ENCODE results near the gene TMEM26. TPM values are rescaled to one million over a fixed set of nuclear protein-coding genes. Genes with fewer than 3 reads are reported as not detected.
A peak's percentile ranks its signal among the peaks of the same experiment; 100 is the strongest.

Gene TMEM26
- total RNA-seq (2011; cell fraction: chromatin; rRNA removed; ENCODE audit: low replicate concordance): not detected in 2 replicates
- not detected in 2 replicates for total RNA-seq (2011; cell fraction: nucleolus; rRNA removed)
- not detected in 2 replicates for total RNA-seq (2011; cell fraction: nucleoplasm; rRNA removed)
- total RNA-seq (2014; rRNA removed): not detected in 2 replicates
- not detected in 2 replicates for total RNA-seq (2014; rRNA removed; fragmentation: Illumina TruSeq; extraction: Trizol)
- not detected in 2 replicates for total RNA-seq (2015; rRNA removed; fragmentation: Illumina TruSeq; extraction: Trizol)
- total RNA-seq (2021): not detected in 2 replicates
- not detected in 2 replicates for polyA plus RNA-seq (2011; rRNA removed)
- polyA plus RNA-seq (2011; cell fraction: cytosol; rRNA removed): not detected in 2 replicates
- not detected in 2 replicates for polyA plus RNA-seq (2011; cell fraction: nucleus; rRNA removed)
- not detected in 2 replicates for polyA plus RNA-seq (2012)
- polyA plus RNA-seq (2014; fragmentation: Illumina TruSeq; extraction: Trizol): not detected in 2 replicates
- polyA plus RNA-seq (2014; fragmentation: Nextera tagmentation; extraction: Ambion mirVana): not detected
- polyA plus RNA-seq (2014; rRNA removed): not detected in 2 replicates
- not detected in 2 replicates for polyA minus RNA-seq (2011; rRNA and poly(A)+ RNA removed)
- polyA minus RNA-seq (2011; cell fraction: cytosol; rRNA and poly(A)+ RNA removed): not detected in 2 replicates
- not detected in 2 replicates for polyA minus RNA-seq (2011; cell fraction: nucleus; rRNA and poly(A)+ RNA removed)
- Bru-seq, nascent RNA: not detected
- BruChase-seq, experiment 1, labeled RNA remaining after a 2-hour chase: not detected
- percentile 6 among the genes with signal in this experiment for BruChase-seq, experiment 2, labeled RNA remaining after a 6-hour chase
- long read RNA-seq, experiment 1: 0 reads
- long read RNA-seq, experiment 2: 0 reads
- long read RNA-seq, experiment 3: 0 reads

GRCh38 chr10:61452655-61453641 lies at the start of gene TMEM26:
TSS of gene TMEM26 (minus strand) at chr10:61453381. CDS start at chr10:61453081, 300 bp downstream.
- no TSS peak for BruUV-seq (replicated peaks)
- H3K4me2 ChIP-seq (ENCODE audit: insufficient read depth, low read length): no peak within 1 kb of the TSS
- H3K27ac ChIP-seq (ENCODE audit: extremely low read depth, low read depth, low read length): no peak within 1 kb of the TSS
- peak in 3 of 4 experiments; percentile 18 to 32 (median 19) for DNase-seq (ENCODE audit: extremely low read depth in 1 of 4, low spot score in 3 of 4)
- POLR2A ChIA-PET: no interaction called here
- in situ Hi-C loops (cut with MboI): no loop called here
- TF ChIP-seq CTBP1 (IDR thresholded peaks at IDR 0.05; ENCODE audit: borderline replicate concordance) (peak; percentile 46; the same call in 1 of the 2 replicates), FOXJ2 (tag; IDR thresholded peaks at IDR 0.05) (no peak), MAFG (tag; conservative IDR thresholded peaks at IDR 0.05) (no peak), MAFK (IDR thresholded peaks at IDR 0.05; ENCODE audit: low read length) (no peak), ZNF197 (CRISPR knock-in tag; IDR thresholded peaks at IDR 0.05; ENCODE audit: low read depth) (no peak), EGR1 (conservative IDR thresholded peaks at IDR 0.05) (peak; percentile 49), ESRRA (IDR thresholded peaks at IDR 0.05; ENCODE audit: borderline replicate concordance, low read depth) (0 out of 2 replicates have a peak, but pooled peaks have one; percentile 15)
- no peak within 1 kb of the TSS for H3K4me3 ChIP-seq
- ATAC-seq: no peak
- H3K9me3 ChIP-seq (replicated peaks; ENCODE audit: control insufficient read depth, insufficient read depth, low read depth, low read length): no peaks in the 10 kb centered on the region
- FAIRE-seq: no peak
- H3K9me1 ChIP-seq (ENCODE audit: control insufficient read depth, insufficient read depth, low read length): no peaks in the 10 kb centered on the region
- WGBS (ENCODE audit: insufficient coverage, low coverage, missing lambda C conversion rate): 44% methylated on average over 54 of the region's 58 CpGs
- H3K79me2 ChIP-seq (ENCODE audit: control insufficient read depth, insufficient read depth, low read length): no peaks in the 10 kb centered on the region
- H3K4me1 ChIP-seq (replicated peaks in 1 of 2; ENCODE audit: control insufficient read depth in 2 of 2, insufficient read depth in 2 of 2, low read length in 2 of 2): peaks cover 0 to 10% of the 10 kb centered on the region in 2 experiments; a peak in 1 of 5 replicates
- intact Hi-C loops (cut with micrococcal nuclease): no loop called here
- CTCF ChIA-PET (ENCODE audit: low intra/inter-chr PET ratio): no interaction called here
- H2AFZ ChIP-seq (ENCODE audit: low read depth, low read length): no peak within 1 kb of the TSS
- H3K27me3 ChIP-seq (ENCODE audit: control insufficient read depth in 2 of 2, insufficient read depth in 2 of 2, low read length in 2 of 2): peaks cover 2 to 20% of the 10 kb centered on the region in 2 experiments; a peak in 3 of 5 replicates
- no peaks in the 10 kb centered on the region for H3K36me3 ChIP-seq (ENCODE audit: control insufficient read depth, insufficient read depth, low read length)
- H3K9ac ChIP-seq (ENCODE audit: insufficient read depth in 1 of 2, low read depth in 2 of 2, low read length in 2 of 2): no peak within 1 kb of the TSS
- no peaks in the 10 kb centered on the region for H4K20me1 ChIP-seq (replicated peaks; ENCODE audit: control insufficient read depth, insufficient read depth, low read length)
